ENCODE measurements around the gene GPATCH2.
"Not testable (repeated sequence)": the region's sequence is repeated elsewhere in the genome, so short reads cannot be mapped to it uniquely, and the experiment has no call there.

The GPATCH2 gene

DNA sequence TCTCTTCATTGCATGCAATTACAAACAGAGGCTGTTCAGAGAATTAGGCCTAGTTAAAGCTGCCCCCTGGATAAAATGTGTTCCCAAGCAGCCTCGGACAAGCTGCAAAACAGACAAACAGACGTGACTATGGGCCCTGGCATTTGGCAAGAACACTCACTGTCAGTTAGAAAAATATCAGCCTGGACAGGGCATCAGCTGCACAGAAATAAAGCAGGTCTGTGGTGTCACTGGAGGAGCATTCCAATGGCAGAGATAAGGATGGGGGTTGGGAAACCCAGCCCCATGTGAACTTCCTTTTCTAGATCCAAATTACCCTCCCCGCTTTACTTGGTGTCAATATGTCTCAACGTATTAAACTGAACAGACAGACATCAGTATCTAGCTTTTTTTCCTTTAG, 177.1 kb downstream of the GPATCH2 start:
- in situ Hi-C loops (cut with MboI; ENCODE audit: low sequenced_read_pairs): no loop called here

DNA sequence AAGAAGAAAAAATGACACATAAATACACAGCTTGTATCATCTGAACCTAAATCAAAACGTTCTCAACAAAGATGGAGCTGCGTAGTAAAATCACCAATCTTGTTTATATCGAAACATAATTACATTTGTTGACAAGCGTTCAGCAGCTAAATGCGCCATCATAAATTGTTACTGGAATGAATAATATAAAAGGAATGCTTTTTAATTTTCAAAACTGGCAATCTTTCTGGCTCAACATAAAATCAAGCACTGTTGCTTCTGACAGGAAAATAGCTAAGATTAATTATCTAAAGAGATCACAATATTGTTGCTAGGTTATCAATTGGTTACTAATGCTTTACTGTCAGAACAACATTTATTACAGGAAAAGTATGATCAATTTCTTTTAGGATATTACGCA, 181.5 kb downstream of the GPATCH2 start:
- in situ Hi-C loops (cut with MboI; ENCODE audit: low sequenced_read_pairs): no loop called here

DNA sequence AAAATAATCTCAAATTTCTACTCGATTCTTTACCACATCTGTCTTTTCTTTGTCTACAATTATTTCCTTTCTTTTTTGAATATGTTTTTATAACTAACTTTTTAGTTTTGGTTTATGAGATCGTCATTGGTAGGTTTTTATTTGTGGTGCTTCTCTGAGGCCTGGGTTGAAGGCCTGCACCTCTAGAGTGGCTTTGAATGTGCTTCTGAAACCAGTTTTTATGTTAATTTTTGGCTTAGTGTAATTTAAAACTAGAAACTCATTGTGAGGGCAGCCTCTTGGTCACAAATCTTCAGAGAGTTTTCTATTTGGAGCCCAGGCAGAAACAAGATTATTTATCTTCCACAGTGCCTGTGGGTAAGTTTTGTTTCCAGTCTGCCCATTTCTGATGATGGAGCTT, 187.0 kb downstream of the GPATCH2 start:
- in situ Hi-C loops (cut with MboI; ENCODE audit: low sequenced_read_pairs): no loop called here

DNA sequence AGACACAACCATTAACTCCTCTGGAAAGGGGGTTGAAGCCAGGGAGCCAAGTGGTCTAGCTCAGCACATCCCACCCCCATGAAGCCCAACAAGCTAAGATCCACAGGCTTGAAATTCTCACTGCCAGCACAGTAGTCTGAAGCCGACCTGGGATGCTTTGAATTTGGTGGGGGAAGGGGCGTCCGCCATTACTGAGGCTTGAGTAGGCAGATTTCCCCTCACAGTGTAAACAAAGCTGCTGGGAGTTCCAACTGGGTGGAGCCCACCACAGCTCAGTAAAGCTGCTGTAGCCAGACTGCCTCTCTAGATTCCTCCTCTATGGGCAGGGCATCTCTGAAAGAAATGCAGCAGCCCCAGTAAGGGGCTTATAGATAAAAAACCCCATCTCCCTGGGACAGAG, 193.5 kb downstream of the GPATCH2 start:
- in situ Hi-C loops (cut with MboI; ENCODE audit: low sequenced_read_pairs): no loop called here

DNA sequence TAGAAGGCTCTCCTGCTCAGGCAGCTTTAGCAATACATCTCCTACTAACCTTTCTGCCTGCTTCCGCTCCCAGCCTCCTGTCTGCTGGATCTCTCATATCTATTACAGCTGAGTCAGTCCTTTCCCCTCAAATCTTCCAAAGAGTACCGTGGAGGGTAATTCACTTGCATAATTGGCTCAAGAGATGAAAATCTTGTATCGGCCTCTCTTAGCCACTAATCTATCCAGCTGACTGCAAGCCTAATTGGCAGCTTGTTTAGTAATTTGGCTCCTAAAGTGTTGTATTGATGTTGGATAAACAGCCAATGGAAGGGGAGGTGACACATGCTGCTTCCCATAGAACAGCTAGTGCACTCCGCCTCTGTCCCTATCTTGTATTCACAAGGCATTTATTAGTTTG, 195.7 kb downstream of the GPATCH2 start:
- in situ Hi-C loops (cut with MboI; ENCODE audit: low sequenced_read_pairs): no loop called here

DNA sequence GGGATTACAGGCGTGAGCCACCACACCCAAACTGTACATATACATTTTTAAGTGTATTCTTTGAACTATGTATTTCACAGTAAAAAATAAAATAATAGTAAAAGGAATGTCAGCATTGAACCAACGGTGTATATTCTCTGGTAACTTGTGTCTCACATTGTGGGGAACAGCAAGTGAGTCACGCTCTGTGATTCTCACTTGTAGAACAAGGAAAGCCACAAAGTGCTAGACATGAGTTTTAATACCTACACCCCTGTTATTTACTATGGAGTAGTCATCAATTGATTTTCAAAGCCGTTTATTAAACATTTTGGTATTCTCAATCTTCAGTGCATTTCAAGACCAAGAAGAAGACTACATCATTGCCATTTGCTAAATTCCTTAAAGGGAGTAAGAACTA, 197.2 kb downstream of the GPATCH2 start:
- in situ Hi-C loops (cut with MboI; ENCODE audit: low sequenced_read_pairs): no loop called here

DNA sequence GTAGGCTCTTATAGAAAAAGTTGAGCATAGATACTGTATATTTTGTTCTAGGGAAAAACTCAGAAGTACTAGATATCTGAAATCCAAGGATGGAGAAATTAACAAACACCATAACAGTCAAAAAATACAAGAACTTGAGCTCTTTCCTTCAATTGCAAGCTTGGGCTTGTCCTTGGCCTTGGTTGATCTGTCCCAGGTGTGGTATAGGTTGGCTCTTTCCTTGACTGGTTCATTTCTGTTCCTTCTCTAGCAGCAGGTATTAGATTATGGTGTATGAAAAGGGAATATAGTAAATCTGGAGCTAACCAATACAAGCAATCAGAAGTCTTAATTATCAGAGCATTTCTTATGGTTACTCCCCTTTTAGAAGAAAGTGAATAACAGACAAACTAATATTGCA, 198.6 kb downstream of the GPATCH2 start:
- in situ Hi-C loops (cut with MboI; ENCODE audit: low sequenced_read_pairs): no loop called here

DNA sequence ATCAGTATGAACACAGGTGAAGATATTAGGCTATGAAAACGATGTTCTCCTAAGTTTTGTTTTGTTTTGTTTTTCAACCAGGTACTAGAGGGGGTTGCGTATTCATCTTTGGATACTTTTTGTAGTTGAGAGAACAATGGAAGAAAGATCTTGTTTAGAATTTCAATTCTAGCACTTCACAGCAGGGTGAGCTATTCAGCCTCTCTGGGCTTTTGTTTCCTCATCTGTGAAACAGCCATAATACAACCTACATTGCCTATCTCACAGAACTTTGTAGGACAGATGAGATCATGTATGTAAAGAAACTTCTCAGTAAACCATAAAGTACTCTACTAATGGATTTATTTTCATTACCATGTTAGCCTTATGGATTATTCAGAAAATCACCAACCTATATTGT, 199.5 kb downstream of the GPATCH2 start:
- in situ Hi-C loops (cut with MboI; ENCODE audit: low sequenced_read_pairs): no loop called here

DNA sequence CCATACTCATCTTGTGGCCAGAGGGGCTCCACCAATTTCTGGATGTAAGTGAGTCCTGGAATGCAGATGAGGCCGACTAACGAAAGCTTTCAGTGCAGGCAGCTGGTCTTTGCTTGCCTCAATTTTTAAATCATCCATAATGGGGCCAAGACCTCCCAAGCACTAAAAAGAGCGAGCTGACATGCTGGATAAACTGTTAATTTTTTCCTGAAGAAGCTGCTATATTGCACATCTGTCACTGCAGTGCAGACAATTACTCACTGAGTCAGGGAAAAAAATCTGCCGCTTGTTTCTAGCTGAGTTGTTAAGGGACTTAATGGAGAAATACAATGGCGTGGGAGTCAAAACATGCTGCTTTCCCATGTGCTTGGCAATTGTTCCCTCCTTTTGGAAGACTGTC, 205.5 kb downstream of the GPATCH2 start:
- in situ Hi-C loops (cut with MboI; ENCODE audit: low sequenced_read_pairs): no loop called here

DNA sequence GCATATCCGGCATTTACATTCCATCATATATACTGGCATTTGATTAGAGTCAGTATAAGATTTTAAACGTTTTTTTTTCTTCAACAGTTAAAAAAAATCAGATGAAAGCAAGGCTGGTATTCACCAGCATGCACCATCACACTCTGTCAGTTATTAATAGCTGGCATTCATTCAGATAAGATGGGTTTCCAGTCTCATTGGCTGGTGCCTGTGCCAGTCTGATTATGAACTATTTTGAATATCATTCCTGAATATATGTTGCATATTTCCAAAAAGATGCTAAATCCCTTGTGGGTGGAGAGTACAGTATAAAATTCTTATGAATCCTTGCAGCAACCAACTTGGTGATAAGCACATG, 211.7 kb downstream of the GPATCH2 start:
- in situ Hi-C loops (cut with MboI; ENCODE audit: low sequenced_read_pairs): no loop called here

DNA sequence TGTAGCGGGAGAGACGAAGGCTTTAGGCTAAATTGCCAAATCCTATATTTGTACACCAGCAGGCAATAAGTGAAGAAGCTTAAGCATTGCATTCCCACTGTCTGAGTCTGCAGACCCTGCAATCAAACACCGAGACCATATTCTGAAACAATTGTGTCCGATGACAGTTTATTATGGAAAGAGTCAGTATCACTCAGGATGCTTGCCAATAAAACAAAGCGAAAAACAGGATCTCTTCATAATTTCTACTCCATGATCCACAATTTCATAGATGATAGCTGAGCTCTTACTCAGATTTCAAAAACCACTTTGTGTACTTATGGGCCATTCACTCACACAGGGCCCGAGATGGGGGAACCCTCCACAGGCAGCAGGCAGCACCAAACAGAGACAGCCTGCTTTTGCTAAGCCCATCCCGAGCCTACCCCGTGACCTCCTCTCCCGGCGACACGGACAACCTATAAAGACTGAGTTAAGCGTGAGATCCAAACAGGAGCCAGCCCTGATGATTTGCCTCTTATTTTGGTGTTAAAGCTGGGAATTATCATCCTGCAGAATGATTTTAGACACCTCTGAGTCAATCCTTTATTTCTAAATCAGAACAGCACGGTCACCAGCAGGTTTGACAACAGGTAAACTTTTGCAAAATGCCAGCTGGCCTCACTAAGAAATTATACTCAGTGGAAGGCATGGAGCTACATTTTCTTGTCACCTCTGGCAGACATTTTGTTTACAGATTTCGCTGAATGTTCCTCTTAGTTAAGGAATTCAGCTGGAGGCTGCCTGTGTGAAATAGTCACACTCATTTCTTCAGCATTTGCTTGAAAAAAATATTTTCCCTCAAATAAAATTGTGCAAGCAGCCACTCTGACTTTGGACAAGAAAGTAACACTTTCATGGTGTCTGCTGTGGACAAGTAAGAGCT, 212.4 kb downstream of the GPATCH2 start:
- in situ Hi-C loops (cut with MboI; ENCODE audit: low sequenced_read_pairs): no loop called here

DNA sequence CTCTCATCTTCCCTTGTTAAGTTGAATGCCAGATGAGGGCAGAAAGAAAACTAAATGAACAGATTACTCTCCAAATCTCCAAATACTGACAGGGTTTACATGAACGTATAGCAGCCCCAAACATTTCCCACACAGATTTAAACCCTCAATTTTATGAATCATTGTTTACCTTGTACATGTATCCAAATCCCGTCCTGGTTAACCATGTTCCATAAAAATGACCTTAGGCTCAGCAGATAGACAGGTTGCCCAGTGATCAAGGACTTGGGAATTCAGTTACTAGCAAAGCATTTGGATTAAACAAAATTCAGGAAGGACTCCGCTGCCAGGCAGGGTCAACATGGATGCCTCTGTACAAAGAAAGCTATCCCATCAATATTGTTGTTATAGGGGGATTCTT, 213.5 kb downstream of the GPATCH2 start:
- in situ Hi-C loops (cut with MboI; ENCODE audit: low sequenced_read_pairs): no loop called here

DNA sequence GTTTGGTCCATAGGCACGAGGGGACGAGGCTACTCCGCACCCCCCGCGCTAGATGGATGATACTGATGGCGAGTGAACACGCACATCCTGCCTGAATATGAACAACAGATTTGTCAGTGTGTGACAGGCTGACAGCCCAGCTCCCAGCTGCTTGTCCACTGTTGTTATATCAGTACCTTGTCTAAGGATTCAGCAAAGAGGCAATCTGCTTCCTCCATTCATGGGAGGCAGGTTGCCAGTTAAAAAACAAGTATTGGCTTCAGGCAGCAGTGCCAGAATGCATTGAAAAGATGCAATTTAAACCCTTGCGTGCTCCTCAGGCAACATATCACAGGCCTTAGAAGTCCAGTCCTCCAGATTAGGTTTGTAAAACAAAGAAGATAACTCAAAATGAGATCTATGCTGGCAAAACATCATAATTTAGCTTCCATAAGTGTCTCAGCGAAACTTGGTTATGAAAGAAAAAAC, 223.3 kb downstream of the GPATCH2 start:
- in situ Hi-C loops (cut with MboI; ENCODE audit: low sequenced_read_pairs): no loop called here

DNA sequence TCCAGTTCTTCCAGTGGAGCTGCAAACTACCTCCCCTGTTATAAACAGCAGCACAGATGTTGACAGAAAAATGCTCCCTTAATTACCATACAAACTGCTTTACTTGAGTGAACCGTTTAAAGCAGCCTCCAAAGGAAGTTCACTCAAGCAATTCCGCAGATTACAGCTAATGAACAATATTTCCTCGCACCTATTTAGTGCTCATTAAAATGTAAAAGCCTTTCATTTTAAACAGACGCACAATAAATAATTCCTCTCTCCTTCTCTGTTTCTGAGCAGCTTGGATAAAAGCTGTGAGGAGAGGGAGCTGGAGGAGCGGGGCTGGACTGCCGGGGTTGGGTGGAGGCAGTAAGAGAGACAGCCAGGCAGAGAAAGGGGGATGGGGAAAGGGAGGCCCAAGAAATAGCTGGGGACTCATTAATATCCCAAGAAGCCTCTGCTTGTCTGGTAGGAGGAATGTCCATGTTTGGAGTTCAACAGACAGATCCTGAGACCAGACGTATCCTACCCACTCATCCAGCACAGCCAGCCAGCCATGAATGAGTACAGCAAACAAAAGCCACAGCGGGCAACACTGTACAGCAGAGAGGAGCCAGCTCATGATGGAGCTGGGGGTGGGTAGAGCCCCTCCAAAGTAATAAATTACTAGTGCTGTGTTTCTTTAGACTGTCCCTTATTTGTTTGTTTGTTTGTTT, 227.7 kb downstream of the GPATCH2 start:
- in situ Hi-C loops (cut with MboI; ENCODE audit: low sequenced_read_pairs): no loop called here

DNA sequence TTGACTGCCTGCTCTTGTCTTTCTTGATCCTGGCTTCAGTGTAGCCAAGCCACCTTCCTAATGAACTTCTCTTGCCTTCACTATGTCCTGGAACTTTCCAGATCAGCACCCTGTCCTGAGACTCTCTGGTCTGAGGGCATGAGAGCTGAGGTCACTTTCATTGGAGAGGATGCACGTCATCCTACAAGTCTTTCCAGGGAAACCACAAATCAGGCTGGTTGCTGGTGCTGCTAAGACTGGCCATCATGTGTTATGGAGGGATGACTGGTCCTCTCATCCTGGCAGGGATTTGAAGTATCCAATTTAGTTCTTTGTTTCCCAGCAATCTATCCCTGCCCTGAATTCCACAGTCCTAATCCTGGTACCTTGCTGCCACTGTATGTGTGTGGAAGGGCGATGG, 228.6 kb downstream of the GPATCH2 start:
- in situ Hi-C loops (cut with MboI; ENCODE audit: low sequenced_read_pairs): no loop called here

DNA sequence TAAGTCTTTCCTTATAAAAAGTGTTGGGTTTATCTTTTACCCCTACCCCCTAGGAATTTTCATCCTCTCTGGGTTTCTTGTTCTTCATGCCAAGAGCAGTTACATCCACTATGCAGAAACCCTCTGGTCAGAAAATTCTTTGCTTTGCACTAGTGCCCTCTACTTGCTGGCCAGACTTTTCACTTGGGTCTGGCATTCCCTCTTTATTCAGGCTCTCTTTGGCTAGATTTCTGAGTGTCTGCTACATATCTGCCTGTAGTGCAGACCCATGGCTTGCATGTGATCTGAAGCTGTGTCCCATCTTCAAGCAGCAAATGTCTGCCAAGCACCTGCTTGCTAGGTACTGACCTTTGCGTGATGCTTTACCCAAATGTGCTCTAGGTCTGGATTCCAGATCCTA, 237.0 kb downstream of the GPATCH2 start:
- in situ Hi-C loops (cut with MboI; ENCODE audit: low sequenced_read_pairs): no loop called here

DNA sequence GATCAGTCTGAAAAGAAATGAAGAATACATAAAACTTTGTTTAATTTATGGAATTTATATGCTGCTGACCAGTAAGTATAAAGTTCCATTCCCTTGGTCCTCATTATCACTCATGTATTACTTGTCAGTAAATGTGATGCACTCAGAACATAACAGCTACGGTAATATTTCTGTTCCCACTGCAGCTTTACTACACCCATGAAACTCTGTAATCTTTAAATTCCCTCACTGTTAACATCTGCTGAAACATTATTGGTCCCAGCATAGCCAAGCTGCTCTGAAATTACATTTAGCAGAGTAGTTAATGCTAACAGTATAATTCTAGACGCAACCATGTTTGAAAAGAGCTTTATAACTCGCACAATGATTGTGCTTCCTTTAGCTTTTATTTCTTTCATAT, 238.4 kb downstream of the GPATCH2 start:
- in situ Hi-C loops (cut with MboI; ENCODE audit: low sequenced_read_pairs): no loop called here

DNA sequence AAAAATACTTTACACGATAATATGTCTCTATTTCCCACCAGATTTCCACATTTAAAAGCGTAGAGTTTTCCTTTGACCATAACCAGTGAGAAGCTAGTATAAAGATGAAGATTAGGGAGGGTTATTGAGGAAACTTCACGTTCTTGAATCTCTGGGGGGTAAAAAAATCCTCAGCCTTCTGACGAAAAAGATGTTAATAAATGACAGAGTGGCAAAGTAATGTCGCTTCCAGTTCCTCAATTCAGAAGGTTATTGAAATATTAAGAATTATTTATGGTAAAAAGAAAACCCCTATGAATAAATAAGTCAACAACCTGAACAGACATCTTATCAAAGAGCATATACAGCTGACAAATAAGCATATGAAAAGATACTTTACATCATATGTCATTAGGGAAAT, 241.0 kb downstream of the GPATCH2 start:
- in situ Hi-C loops (cut with MboI; ENCODE audit: low sequenced_read_pairs): no loop called here

DNA sequence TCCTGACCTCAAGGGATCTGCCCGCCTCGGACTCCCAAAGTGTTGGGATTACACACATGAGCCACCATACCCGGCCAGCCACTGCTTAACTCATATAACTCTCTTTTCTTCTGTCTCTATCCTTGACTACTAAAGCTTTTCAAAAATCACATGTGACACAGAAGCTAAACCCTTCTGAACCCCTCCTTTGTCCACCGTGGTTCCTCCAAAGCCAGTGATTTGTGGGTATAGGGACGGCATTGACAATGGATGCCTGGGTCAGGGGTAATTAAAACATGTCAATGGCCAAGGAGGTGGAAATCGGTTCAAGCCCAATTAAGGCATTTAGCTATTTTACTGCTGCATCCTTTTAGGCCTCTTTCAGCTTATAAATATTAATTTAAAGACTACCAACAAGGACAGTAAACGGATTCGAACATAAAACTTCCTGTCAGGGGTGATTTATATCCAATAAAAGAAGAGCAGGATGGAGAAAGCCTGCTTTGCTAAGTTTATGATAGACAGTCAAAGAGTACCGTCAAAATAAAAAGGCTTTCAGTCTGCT, 242.3 kb downstream of the GPATCH2 start:
- in situ Hi-C loops (cut with MboI; ENCODE audit: low sequenced_read_pairs): no loop called here

DNA sequence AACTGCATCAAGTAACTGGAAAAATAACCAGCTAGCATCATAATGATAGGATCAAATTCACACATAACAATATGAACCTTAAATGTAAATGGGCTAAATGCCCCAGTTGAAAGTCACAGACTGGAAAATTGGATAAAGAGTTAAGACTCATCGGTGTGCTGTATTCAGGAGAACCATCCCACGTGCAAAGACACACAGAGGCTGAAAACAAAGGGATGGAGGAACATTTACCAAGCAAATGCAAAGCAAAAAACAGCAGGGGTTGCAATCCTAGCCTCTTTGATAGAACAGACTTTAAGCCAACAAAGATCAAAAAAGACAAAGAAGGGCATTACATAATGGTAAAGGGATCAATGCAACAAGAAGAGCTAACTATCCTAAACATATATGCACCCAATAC, 249.1 kb downstream of the GPATCH2 start:
- in situ Hi-C loops (cut with MboI; ENCODE audit: low sequenced_read_pairs): not testable (repeated sequence)

DNA sequence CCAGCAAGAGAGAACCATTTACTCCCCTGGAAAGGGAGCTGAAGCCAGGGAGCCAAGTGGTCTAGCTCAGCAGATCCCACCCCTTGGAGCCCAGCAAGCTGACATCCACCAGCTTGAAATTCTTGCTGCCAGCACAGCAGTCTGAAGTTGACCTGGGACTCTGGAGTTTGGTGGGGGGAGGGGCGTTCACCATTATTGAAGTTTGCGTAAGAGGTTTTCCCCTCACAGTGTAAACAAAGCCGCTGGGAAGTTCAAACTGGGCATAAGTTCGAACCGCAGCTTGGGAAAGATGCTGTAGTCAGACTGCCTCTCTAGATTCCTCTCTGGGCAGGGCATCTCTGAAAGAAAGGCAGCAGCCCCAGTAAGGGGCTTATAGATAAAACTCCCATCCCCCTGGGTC, 251.1 kb downstream of the GPATCH2 start:
- in situ Hi-C loops (cut with MboI; ENCODE audit: low sequenced_read_pairs): not testable (repeated sequence)

DNA sequence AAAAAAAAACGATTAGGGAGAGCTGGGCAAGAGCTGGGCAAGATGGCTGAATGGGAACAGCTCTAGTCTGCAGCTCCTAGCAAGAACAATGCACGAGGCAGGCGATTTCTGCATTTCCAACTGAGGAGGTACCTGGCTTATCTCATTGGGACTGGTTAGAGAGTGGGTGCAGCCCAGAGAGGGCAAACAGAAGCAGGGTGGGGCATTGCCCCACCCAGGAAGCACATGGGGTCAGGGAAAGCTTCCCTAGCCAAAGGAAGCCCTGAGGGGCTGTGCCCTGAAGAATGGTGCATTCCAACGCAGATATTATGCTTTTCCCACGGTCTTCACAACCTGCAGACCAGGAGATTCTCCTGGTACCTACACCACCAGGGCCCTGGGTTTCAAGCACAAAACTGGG, 251.6 kb downstream of the GPATCH2 start:
- in situ Hi-C loops (cut with MboI; ENCODE audit: low sequenced_read_pairs): no loop called here

Measured in HL-60/S4 treated with phorbol 12-myristate 13-acetate at 8.2 ng/mL for 4 days and 3 days (cell line).